Activated CD4-positive, alpha-beta memory T cell treated with anti-CD3 and anti-CD28 coated beads, Interleukin-2, amount 10 ng/mL, durations not matched to agents 7 days and 5 days (primary cell): ENCODE results near the gene ZFPL1. TPM values are rescaled to one million over a fixed set of nuclear protein-coding genes. Genes with fewer than 3 reads are reported as not detected.

Experiments
- CTCF ChIA-PET: fragments of 350-600 bp; sonication (Branson Sonifier 250); formaldehyde crosslinking; loops from one replicate; lab custom pipeline; 2021; ENCODE audit warnings: antibody characterized with exemption, inconsistent platforms; lab: Charles Lee
- POLR2A ChIA-PET: fragments of 350-600 bp; sonication (Branson Sonifier 250); formaldehyde crosslinking; loops from one replicate; lab custom pipeline; 2021; ENCODE audit warnings: antibody characterized with exemption; lab: Charles Lee
- DNase-seq: peaks from one replicate; pipeline ENCODE4 v3.0.0-alpha.2; 2020
- H3K27ac Mint-ChIP-seq: one replicate; pipeline ENCODE4 v1.8.0; 2021; ENCODE audit warnings: mild to moderate bottlenecking, mixed read lengths
- H3K27me3 Mint-ChIP-seq: one replicate; pipeline ENCODE4 v1.8.0; 2021; ENCODE audit warnings: mixed read lengths
- H3K36me3 Mint-ChIP-seq: one replicate; pipeline ENCODE4 v1.8.0; 2021; ENCODE audit warnings: low read depth, mixed read lengths
- H3K4me1 Mint-ChIP-seq: one replicate; pipeline ENCODE4 v1.8.0; 2021; ENCODE audit warnings: mixed read lengths
- H3K4me3 Mint-ChIP-seq: one replicate; pipeline ENCODE4 v1.8.0; 2021; ENCODE audit warnings: mild to moderate bottlenecking, mixed read lengths
- H3K9me3 Mint-ChIP-seq: one replicate; pipeline ENCODE4 v1.8.0; 2021; ENCODE audit warnings: mixed read lengths
- total RNA-seq, 2 experiments: library from RNA; stranded (reverse); gene quantifications; one replicate each; pipeline ENCODE4 v1.2.3, GENCODE V29; 2021

The ZFPL1 gene
- total RNA-seq, 2 experiments from 2014 or later = 30.1 to 31.6 TPM

DNA sequence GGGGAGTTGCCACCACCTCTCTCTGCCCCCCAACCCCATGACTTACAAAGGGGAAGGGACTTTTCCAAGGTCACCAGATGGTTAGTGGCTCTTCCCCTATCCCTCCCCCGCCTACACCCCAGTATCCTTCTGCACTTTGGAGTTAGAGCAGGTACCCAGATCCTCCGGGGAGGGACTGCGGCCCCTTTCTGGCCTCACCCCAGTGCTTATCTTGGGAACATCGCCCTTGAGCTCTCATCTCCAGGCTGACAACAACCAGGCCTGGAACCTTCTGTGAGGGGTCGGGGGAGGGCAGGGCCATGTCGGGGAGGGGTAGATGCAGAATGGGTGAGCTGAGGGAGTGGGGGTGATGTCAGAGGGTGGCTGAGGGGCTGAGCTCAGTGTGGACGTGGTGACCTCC lies 18.2 kb upstream of the ZFPL1 start:
- ChIA-PET POLR2A (interaction anchor here (0.8 kb wide), 1 partner anchor 10 kb away, joined by 3 read pairs; no protein-coding TSS in a partner anchor), CTCF (no interaction called here)
- Mint-ChIP-seq H3K4me3 (no peak overlapping the region), H3K4me1 (peaks cover 3% of the 10 kb centered on the region), H3K36me3 (no peaks in the 10 kb centered on the region), H3K27ac (no peak overlapping the region), H3K27me3 (no peaks in the 10 kb centered on the region), H3K9me3 (no peaks in the 10 kb centered on the region)
- DNase-seq = no peak

DNA sequence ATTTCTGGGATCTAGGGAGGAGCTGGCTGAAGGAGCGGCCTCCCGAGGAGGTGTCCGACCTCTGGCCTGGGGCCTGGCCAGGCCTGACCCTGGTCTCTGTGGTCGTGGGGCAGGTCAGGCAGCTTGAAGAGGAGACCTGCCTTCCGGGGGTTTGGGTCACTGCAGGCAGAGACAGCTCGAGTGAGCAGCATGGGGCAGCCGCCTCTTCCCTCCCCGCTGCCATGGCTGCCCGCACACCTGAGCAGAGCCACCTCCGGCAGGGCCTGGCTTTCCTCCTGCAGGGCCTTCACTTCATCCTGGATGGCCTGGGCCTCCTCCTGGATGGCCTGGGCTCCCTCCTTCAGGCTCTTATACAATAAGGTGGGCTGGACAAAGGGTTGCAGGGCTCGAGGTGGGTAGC lies 17.7 kb upstream of the ZFPL1 start:
- no peak for DNase-seq
- H3K27me3 Mint-ChIP-seq = no peaks in the 10 kb centered on the region
- no peaks in the 10 kb centered on the region for H3K9me3 Mint-ChIP-seq
- no peak overlapping the region for H3K4me3 Mint-ChIP-seq
- no peaks in the 10 kb centered on the region for H3K36me3 Mint-ChIP-seq
- H3K27ac Mint-ChIP-seq = no peak overlapping the region
- POLR2A ChIA-PET = interaction anchor here (0.8 kb wide), 1 partner anchor 10 kb away, joined by 3 read pairs; no protein-coding TSS in a partner anchor
- CTCF ChIA-PET = no interaction called here
- no peaks in the 10 kb centered on the region for H3K4me1 Mint-ChIP-seq

DNA sequence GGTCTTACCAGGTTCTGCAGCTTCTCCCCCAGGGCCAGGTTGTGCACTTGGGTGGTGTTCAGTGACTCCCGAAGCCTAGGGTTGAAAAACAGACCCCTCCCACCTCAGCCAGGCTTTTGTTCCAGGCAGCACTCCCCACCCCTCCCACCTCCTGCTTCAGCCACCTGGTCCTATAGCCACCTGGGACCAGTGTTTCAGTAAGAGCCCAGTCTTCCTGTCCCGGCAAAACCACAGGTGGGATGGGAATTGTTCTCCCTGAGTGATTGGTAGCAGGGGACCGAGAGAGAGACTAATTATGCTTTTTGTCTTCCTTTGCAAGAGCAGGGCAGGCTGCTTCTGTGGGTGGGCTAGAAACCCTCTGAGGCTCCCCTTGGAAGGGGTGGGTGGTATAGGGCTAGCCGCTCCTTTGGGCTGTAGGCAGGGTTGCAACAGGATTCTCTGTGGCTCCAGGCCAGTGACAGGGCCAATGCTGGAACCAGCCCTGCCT lies 17.2 kb upstream of the ZFPL1 start:
- H3K4me1 Mint-ChIP-seq = no peaks in the 10 kb centered on the region
- no peak for DNase-seq
- no peaks in the 10 kb centered on the region for H3K9me3 Mint-ChIP-seq
- ChIA-PET POLR2A (no interaction called here), CTCF (no interaction called here)
- no peak overlapping the region for H3K4me3 Mint-ChIP-seq
- no peaks in the 10 kb centered on the region for H3K27me3 Mint-ChIP-seq
- H3K27ac Mint-ChIP-seq = no peak overlapping the region
- H3K36me3 Mint-ChIP-seq = no peaks in the 10 kb centered on the region

DNA sequence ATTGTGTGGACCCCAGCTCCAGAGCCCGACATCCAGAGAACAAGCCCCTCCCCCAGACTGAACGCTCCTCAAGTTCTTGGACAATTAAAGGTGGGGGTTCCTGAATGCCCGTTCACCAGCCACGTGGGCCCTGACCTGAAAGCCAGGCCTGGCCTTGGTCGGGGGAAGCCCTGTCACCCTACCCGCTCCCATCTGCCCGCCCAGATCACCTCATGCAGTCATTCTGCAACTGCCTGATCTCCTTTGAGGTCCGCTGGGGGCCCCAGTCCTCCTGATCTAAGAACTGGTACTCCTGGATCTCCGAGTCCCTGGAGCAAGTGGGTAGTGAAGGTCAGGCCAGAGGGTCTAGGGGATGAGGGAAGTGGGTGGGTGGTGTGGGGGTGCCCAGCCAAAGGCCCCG lies 16.6 kb upstream of the ZFPL1 start:
- ChIA-PET POLR2A (no interaction called here), CTCF (no interaction called here)
- H3K4me3 Mint-ChIP-seq = no peak overlapping the region
- no peaks in the 10 kb centered on the region for H3K4me1 Mint-ChIP-seq
- H3K36me3 Mint-ChIP-seq = no peaks in the 10 kb centered on the region
- no peak overlapping the region for H3K27ac Mint-ChIP-seq
- H3K27me3 Mint-ChIP-seq = no peaks in the 10 kb centered on the region
- DNase-seq = no peak
- H3K9me3 Mint-ChIP-seq = no peaks in the 10 kb centered on the region

DNA sequence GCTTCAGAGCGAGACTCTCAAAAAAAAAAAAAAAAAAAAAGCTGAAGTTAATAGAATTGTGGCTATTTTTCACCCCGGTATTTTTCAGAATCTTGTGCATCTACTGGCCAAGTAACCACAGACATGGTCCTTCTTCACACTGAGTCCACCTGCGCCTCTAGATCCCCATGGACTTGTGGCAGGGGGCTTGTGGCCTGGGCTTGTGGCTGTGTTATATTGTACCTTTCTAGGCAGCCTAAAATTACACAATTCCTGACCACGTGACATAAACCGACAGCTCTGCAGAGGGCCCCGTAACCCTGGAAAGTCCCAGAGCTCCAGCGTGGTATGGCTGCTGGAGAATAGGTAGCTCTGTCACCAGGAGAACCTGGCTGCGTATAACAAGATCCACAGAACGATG lies 14.8 kb upstream of the ZFPL1 start:
- H3K27me3 Mint-ChIP-seq = no peaks in the 10 kb centered on the region
- no peaks in the 10 kb centered on the region for H3K4me1 Mint-ChIP-seq
- no peaks in the 10 kb centered on the region for H3K9me3 Mint-ChIP-seq
- no peaks in the 10 kb centered on the region for H3K36me3 Mint-ChIP-seq
- ChIA-PET CTCF (no interaction called here), POLR2A (no interaction called here)
- H3K4me3 Mint-ChIP-seq = no peak overlapping the region
- no peak for DNase-seq
- H3K27ac Mint-ChIP-seq = no peak overlapping the region

DNA sequence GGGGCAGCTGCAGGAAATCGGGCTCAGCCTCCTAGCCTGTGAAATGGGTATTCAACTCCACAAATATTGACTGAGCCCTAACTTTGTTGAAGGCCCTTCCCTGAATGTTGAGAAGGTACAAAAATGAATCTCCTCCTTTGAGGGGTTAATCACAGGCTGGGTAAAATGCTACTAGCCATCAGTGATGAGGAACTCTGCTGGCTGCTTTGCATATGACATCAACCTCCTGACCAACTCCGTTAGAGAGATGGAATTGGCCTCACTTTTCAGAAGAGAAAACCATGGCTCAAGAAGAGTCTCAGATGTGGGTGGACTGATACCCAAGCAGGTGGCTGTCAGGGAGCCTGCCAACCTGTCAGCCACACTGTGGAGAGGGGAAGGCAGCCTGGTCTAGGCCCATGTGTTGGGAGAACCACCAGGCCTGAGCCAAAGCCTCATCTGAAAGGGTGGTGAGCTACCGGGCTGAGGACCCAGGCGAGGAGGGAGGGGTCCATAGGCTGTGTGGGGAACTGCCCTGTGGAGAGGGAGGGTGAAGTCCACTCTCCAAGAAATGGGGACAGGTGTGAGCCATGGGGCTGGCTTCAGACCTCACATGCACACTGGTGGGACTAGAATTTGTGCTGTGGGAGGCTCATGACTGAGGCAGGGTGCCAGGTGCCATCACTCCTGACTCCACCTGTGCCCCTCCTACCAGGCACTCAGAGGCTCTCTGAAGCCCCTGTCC lies 12.0 kb upstream of the ZFPL1 start:
- Mint-ChIP-seq H3K27me3 (no peaks in the 10 kb centered on the region), H3K9me3 (no peaks in the 10 kb centered on the region), H3K36me3 (peaks cover 16% of the 10 kb centered on the region), H3K4me1 (peaks cover 7% of the 10 kb centered on the region), H3K27ac (no peak overlapping the region), H3K4me3 (no peak overlapping the region)
- ChIA-PET CTCF (interaction anchor here (1.0 to 1.2 kb wide), 2 partner anchors 39 to 224 kb away, joined by 3 read pairs; no protein-coding TSS in a partner anchor), POLR2A (interaction anchor here (1.5 kb wide), 1 partner anchor 11 kb away, joined by 3 read pairs; no protein-coding TSS in a partner anchor)
- DNase-seq = no peak

DNA sequence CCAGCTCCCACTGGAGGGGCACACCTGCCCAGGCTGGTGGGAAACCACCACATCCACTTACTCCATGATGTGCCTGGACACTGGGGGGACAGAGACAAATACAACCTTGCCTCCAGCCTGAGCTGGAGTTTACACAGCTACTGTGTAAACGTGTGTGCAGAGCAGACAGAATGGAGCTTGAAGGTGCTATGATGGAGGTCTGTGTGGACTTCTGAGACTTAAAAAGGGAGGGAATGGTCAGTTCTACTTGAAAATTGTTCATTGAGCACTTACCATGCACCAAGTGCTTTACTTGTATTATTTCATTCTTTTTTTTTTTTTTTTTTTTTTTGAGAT lies 11.4 kb upstream of the ZFPL1 start:
- no peak overlapping the region for H3K4me3 Mint-ChIP-seq
- CTCF ChIA-PET = interaction anchor here (0.7 to 1.2 kb wide), 4 partner anchors 38 to 229 kb away, joined by 3 to 4 read pairs (median 3); partner anchors contain the start of gene ARL2
- H3K27ac Mint-ChIP-seq = no peak overlapping the region
- peaks cover 21% of the 10 kb centered on the region for H3K36me3 Mint-ChIP-seq
- no peaks in the 10 kb centered on the region for H3K9me3 Mint-ChIP-seq
- no peak for DNase-seq
- POLR2A ChIA-PET = interaction anchor here (1.5 kb wide), 1 partner anchor 11 kb away, joined by 3 read pairs; no protein-coding TSS in a partner anchor
- H3K4me1 Mint-ChIP-seq = peaks cover 12% of the 10 kb centered on the region
- H3K27me3 Mint-ChIP-seq = no peaks in the 10 kb centered on the region

DNA sequence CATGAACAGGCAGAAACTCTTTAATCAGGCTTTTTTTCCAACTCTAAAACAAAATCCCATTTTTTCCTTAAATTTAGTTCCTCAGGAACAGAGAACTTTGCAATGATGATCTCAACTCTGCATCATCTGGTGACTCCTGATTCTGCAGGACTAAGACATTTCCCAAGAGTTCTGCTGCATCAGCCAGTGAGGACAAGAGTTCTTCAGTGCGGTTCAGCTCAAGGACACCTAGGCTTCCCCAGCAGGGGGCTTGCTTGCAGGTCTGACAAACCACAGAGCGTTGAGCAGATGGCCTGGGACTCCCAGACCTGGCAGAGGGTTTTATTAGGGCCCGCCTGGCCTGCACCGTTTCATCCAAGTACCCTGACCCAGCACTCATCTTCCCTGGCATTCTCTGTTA lies 6.6 kb upstream of the ZFPL1 start:
- H3K27ac Mint-ChIP-seq = no peak overlapping the region
- ChIA-PET POLR2A (interaction anchor here (1.1 to 3.6 kb wide), 2 partner anchors 29 to 63 kb away, joined by 3 to 10 read pairs; partner anchors contain the start of gene ARL2), CTCF (interaction anchor here (1.9 to 2.8 kb wide), 2 partner anchors 37 to 65 kb away, joined by 6 to 13 read pairs; partner anchors contain the start of gene SAC3D1)
- peaks cover 59% of the 10 kb centered on the region for H3K4me1 Mint-ChIP-seq
- peaks cover 65% of the 10 kb centered on the region for H3K36me3 Mint-ChIP-seq
- H3K9me3 Mint-ChIP-seq = no peaks in the 10 kb centered on the region
- no peaks in the 10 kb centered on the region for H3K27me3 Mint-ChIP-seq
- no peak for DNase-seq
- no peak overlapping the region for H3K4me3 Mint-ChIP-seq

DNA sequence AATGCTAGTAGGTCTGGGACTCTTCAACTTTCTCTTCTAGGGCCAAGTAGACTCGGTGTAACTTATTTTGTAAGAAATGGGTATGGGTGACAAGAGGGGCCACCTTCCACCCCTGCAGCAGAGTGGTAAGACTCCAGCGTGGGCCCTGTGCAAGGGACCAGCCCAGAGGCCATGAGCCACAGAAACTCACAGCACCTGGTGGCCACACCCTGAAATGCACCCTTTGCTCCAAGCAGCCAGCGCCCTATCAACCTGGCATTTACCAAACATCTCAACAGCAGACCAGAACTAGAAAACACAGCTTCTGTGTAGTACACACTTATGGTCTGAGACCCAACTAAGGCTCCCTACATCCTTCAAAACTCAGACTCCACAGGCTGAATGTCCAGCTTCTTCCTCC lies 5.9 kb upstream of the ZFPL1 start:
- Mint-ChIP-seq H3K27ac (peak overlapping the region; percentile 74), H3K27me3 (no peaks in the 10 kb centered on the region), H3K9me3 (no peaks in the 10 kb centered on the region), H3K4me3 (peak overlapping the region; percentile 5), H3K36me3 (peaks cover 72% of the 10 kb centered on the region), H3K4me1 (peaks cover 66% of the 10 kb centered on the region)
- ChIA-PET POLR2A (interaction anchor here (0.5 to 3.6 kb wide), 5 partner anchors 30 to 187 kb away, joined by 3 to 10 read pairs (median 3); partner anchors contain the start of genes ARL2 and SAC3D1), CTCF (interaction anchor here (1.9 to 2.8 kb wide), 2 partner anchors 37 to 66 kb away, joined by 6 to 13 read pairs; partner anchors contain the start of gene SAC3D1)
- peak; percentile 77 for DNase-seq

DNA sequence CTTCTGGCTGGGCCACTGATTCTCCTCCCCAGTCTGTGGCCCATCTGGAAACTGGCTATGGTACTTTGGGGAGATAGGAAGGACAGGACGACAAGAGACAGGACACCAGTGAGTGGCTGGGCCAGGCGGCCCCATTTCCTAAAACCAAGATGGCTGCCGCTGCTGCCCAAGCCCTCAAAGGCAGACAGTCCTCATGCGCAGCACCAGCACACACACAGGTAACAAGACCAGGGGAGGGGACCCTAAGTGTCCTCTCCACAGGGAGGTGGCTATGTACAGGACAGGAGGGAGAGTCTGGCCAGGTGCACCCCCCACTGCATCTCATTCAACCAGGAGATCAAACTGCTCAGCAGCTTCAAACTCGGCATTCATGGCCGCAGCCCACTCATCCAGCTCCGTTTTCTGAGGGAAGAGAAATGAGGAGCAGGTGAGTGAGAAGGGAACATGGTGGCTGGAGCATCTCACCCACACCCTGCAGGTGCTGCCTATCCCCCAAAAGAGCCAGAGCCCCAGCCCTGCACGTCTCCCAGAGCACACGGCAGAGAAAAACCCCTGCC lies 5.2 kb upstream of the ZFPL1 start:
- peak overlapping the region; percentile 4 for H3K4me3 Mint-ChIP-seq
- POLR2A ChIA-PET = interaction anchor here (0.5 to 1.5 kb wide), 4 partner anchors 38 to 186 kb away, joined by 3 to 4 read pairs (median 3); partner anchors contain the start of gene SAC3D1

DNA sequence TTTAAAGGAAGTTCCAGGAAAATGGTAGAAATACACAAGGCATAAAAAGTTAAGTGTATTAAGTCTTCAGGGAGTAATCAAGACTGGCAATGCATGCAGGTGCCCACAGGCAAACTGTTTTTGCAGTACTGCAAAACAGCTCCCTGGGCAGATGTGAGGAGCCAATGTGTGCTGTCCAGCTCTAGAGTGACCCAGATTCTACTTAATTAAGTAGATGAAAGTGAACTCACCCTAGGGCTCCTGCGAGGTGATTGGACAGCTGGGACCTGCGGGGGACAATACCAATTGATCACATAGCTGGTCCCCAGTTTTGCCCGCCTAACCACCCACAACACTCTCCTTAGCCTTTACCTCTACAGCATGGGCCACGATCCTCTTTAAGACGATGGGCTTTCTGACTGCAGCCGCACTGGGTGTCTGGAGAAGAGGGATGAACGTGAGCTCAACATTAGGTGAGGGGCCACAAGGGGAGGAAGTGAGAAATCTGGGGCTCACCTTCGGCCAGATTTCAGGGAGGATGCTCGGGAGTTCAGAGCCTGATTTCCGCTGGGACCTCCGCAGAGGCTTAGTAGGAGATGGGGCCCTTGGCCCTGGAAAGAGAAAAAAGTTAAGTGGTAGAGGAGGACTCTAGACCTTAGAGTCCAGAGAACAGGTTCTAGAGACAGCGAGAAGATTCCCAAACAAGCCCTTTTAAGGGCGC lies 738 bp upstream of the ZFPL1 start:
- CTCF ChIA-PET = interaction anchor here (0.8 to 2.9 kb wide), 10 partner anchors 8 to 235 kb away, joined by 4 to 16 read pairs (median 4); partner anchors contain the start of genes ARL2, FAU, MRPL49 and SAC3D1
- peaks cover 69% of the 10 kb centered on the region for H3K4me1 Mint-ChIP-seq
- peak overlapping the region; percentile 88 for H3K27ac Mint-ChIP-seq
- H3K36me3 Mint-ChIP-seq = peaks cover 75% of the 10 kb centered on the region
- H3K9me3 Mint-ChIP-seq = no peaks in the 10 kb centered on the region
- no peaks in the 10 kb centered on the region for H3K27me3 Mint-ChIP-seq
- peak overlapping the region; percentile 91 for H3K4me3 Mint-ChIP-seq
- POLR2A ChIA-PET = interaction anchor here (0.7 to 2.4 kb wide), 33 partner anchors 11 to 416 kb away, joined by 3 to 45 read pairs (median 4); partner anchors contain the start of genes ARL2, DPF2, EHD1 and FAU
- DNase-seq = peak; percentile 24

More for the DNA sequence above, 5.2 kb upstream of the ZFPL1 start:
- DNase-seq = no peak
- Mint-ChIP-seq H3K27me3 (no peaks in the 10 kb centered on the region), H3K36me3 (peaks cover 80% of the 10 kb centered on the region), H3K4me1 (peaks cover 68% of the 10 kb centered on the region), H3K27ac (peak overlapping the region; percentile 74), H3K9me3 (no peaks in the 10 kb centered on the region)
- CTCF ChIA-PET = interaction anchor here (1.9 to 2.8 kb wide), 2 partner anchors 38 to 67 kb away, joined by 6 to 13 read pairs; partner anchors contain the start of gene SAC3D1

DNA sequence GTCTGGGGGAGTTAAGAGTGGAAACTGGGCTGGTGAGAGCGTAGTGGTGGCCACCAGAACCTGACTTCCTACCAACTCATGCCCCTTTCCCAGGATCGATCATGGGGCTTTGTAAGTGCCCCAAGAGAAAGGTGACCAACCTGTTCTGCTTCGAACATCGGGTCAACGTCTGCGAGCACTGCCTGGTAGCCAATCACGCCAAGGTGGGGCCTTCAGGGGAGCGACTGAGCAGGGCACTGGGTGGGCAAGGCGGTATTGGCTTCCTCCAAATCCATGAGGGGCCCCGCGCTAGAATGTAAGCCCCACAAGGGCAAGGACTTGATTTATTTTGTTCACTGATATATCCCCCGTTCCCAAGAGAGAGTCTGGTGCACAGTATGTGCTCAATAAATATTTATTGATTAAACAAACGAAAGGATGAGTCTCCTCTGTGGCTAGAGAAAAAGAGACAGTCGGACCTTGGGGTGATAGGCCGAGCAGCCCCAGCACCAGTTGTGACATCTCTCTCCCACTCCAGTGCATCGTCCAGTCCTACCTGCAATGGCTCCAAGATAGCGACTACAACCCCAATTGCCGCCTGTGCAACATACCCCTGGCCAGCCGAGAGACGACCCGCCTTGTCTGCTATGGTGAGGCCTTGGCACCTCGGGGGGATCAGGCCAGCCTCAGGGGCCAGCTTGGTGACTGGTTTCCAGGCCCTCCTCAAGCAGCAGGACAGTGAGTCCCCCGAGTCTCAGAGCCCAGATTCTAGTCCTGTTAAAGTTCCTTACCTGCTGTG lies 765 bp downstream of the ZFPL1 start:
- POLR2A ChIA-PET = interaction anchor here (0.9 to 3.0 kb wide), 3 partner anchors 11 to 71 kb away, joined by 4 to 31 read pairs (median 7); partner anchors contain the start of genes ARL2, FAU, MRPL49 and VPS51
- peaks cover 65% of the 10 kb centered on the region for H3K36me3 Mint-ChIP-seq

More for the DNA sequence above, 765 bp downstream of the ZFPL1 start:
- Mint-ChIP-seq H3K4me1 (peaks cover 54% of the 10 kb centered on the region), H3K27me3 (no peaks in the 10 kb centered on the region), H3K27ac (peak overlapping the region; percentile 88), H3K4me3 (peak overlapping the region; percentile 91), H3K9me3 (no peaks in the 10 kb centered on the region)
- CTCF ChIA-PET = no interaction called here
- no peak for DNase-seq
